T-helper 17 cell (primary cell): ENCODE results near the gene MAML3. TPM values are rescaled to one million over a fixed set of nuclear protein-coding genes. Genes with fewer than 3 reads are reported as not detected.

Experiments
- total RNA-seq, 4 donors: library from RNA in 2 of 4; stranded (reverse) in 2 of 4; gene quantifications; one replicate each; pipeline ENCODE4 v1.2.3 and lab custom pipeline; 2022 to 2026

The MAML3 gene
- total RNA-seq, 2 donors from 2014 or later = 1.1 to 4.2 TPM

Other genes starting within 250 kb of the MAML3 start
- 1 to 10 TPM; 8.7 to 9.7 TPM for gene SCOC, start 219.5 kb upstream of the MAML3 start, total RNA-seq